ENCODE results near the gene CDK6.
"Not testable (repeated sequence)": the region's sequence is repeated elsewhere in the genome, so short reads cannot be mapped to it uniquely, and the experiment has no call there.

Gene CDK6

DNA sequence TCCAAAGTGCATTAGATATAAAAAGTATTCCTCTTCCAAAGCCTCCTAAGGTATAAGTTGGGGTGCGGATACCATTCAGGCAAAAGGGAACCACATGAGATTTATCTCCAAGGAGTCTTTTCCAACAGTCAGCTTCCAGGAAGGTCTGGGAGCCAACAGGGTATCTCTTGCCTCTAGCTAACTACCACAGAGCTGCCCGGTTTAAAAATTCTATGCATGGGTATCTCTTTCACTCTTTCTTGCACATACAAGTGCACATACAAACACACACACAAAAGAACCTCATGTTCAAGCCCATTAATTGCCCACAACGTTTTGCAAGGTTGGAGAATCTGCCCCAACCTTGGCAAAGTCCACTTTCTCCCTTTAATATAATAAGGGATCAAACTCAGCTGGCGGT, 80.7 kb downstream of the CDK6 start:
- DNase-seq: no peak

DNA sequence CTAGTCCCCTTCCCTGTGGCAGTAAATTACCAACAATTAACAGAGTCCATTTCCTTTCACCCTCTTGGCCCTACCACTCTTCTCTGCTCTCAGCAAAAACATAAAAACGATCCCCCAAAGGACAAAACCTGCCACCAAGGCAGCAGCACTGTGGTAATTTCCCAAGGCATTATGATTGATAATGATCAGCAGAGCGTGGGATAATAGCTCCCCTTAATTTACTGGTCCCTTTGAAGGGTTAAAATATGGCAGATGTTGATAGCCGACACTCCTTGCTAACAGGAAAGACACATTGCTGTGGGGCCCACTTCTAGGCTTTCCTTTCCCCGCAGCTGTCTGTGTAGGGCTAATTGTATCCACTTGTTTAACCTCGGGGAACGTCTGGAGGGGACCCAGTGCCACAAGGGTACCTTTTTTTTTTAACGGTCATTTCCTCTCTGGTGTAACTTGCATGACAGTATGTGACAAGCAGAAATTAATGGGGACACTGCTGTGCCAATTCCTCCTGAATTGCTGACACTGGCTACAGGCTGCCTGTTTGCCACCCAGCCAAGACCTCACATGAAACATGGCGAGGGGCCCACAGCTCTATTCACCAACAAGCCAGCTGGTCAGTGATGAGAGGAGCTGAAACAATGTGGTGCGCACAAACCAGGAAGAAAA, 81.3 kb downstream of the CDK6 start:
- DNase-seq: peak; percentile 86

DNA sequence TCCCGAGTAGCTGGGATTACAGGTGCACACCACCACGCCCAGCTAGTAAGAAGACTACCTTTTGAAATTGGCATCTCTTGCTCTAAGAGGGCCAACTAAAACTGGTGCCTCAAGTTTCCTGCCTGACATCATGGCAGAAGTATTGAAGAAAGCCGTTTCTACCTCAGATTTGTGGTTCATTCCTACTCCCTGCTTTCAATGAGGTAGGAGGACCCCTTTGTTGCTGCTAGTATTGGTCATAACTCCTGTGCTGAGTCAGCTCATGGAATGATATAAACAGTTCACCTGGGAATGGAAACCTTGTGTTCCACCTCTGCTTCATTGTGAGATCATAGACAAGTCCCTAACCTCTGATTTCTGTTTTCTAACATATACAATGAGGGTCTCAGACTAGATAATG, 82.8 kb downstream of the CDK6 start:
- DNase-seq: no peak

DNA sequence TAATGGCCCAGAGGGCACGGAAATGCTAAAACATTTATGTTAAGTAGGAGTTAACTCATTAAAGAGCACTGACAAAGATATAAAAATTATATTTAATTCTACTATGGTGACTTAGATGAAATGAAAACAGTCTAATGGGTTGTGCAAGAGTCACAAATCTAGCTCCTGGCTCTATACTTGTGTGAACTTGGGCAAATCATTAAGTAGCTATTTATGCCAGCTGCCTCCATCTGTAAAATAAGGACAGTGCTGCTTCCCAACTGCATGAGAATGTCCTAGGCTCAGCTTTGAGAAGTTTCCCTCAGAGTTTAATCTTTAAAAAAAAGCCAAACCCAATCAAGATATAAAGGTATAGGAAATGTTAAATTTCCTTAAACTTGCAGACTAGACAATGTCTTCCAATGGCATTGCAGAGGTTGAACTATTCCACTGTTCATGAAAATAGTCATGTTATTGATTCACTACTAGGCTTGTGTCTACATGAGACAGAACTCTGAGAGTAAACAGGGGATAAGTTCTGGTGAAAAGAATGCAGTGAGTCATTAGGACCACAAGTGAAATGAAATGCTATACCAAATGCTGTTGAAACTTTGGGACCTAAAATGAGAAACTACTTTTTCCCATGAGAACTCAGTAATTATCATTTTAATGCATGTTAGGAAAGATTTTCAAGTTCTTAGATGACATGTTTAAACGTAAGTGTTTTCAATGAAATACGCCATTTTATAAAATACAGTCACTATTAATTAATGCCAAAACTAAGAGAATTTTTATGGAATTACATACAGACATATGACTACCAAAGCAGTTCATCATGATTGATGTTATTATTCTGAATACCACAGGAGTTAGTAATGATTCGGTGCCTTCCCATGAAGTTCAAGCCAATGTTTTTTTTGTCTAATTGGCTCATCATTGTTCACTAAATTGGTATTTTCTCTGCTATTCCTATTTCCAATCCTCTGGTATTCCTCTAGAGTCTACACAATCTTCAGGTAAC, 84.2 kb downstream of the CDK6 start:
- DNase-seq: no peak

DNA sequence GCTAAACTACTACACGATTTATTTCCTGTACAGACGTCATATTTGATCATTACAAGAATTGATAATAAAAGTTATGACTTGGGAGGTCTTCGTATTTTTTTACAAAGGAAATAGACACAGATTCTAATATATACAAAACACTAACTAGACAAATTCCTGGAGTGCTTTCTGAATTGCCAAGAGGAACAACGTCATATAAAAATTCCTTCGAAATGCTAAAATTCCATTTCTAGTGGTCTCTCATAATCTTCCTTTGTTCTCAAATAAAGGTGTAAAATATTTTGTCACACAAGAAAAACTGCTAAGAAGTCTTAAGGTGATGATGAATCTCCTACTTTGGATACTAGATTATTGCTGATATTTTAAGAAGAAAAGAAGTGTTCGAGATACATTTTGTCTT, 85.4 kb downstream of the CDK6 start:
- no peak for DNase-seq

DNA sequence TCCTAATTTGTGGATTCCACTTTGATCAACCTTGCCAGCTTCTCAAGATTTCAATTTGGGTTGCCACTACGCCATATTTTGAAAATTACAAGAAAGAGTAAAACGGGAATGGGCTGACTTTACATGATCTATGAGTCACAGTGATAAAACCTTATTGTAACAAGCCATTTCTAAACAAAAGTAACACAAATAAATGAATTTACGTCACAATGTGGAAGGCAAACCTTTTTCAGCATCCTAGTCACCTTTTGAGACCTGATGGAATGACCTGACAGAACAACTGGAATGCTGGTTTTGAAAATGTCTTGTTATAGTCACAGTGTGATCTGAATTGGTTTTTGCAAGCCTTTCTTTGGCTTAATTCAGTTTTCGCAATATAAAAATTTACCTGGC, 85.9 kb downstream of the CDK6 start:
- no peak for DNase-seq

DNA sequence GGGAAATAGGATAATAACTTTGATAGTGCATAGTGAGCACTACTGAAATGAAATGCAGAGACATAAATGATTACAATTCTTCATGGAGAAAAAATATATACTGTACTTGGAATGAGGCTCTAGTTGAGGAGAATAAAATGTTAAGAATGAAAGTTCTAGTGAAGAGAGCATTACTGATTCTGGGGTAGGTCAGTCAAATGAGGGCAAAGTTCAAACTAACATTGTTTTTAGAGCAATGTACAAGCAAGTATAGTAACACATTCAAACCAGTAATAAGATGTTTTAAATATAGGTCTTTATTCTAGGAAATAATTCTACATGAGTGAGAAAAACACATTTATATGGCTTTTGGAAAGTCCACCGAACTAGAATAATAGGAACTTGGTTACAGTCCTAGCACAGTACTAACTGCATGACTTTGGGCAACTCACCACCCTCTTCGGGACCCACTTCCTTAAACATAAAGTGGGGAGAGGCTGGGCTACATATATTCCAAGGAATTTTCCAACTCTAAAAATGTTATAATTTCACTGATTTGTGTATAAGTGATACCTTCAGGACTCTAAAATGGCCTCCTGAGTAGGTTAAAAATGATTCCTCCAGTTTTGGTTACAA, 86.4 kb downstream of the CDK6 start:
- DNase-seq: no peak

DNA sequence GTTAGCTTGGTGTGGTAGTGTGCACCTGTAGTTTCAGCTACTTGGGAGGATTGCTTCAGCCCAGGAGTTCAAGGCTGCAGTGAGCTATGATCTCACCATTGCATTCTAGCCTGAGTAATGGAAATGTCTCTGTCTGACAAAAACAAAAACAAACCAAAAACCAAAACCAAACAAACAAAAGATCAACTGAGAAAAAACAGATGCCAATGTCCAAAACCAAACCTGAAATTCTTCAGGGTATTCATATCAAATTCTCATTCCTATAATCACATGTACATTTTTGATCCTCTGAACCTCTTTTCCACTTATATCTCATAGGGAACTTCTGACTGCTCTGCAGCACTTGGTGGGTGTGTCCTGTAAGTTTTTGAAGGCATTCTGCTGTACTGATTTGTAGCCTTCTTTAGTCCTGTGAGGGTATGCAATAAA, 87.0 kb downstream of the CDK6 start:
- DNase-seq: no peak

DNA sequence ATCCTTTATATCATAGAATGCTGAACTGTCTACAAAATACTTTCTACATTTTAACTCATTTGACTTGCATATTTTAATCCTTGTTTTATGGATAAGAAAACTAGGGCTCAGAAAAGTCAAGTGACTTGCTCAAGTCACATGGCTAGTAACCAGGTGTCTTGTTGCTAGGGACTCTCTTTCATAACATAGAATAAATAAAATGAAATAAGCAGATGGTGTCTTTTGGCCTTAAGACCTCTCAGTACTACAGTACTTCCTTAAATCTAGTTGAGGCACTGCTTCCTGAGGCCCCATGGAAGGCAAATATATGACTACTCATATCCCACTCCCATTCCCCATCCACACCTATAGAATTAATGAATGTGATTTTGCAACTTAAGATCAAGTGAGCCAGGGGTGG, 87.9 kb downstream of the CDK6 start:
- no peak for DNase-seq

DNA sequence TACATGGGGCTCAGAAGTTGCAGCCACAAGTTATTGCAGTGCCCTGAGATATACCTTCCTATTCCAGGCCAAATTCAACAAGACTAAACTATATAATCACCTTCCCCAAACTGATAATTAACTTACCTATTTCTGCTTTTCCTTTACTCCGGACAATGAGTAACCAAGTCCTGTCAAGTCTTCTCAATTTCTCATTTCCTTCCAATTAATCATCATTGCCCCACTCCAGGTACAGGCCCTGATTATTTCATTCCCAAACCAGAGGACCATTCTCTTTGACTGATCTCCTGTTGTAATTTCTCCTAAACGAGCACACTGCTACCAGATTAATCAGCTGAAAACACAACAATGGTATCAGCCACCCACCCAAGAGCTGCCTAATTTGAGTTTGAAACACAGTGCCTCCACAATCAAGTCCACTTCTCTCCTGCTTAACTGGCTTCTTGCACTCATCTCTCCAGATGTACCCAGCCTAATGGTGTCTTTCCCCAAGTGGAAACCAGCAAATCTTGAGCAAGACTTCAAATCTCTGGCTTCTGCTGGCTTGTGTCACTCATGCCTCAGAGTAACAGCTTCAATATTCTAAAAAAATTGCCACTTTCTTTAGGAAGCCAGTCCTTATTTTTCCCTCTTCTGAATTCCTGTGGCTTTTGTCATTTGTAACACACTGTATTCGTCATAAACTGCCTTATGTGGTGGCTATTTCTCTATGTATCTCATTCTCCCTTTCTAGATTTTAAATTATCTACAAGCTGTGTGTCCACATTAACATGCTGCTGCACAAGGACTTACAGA, 89.1 kb downstream of the CDK6 start:
- no peak for DNase-seq

DNA sequence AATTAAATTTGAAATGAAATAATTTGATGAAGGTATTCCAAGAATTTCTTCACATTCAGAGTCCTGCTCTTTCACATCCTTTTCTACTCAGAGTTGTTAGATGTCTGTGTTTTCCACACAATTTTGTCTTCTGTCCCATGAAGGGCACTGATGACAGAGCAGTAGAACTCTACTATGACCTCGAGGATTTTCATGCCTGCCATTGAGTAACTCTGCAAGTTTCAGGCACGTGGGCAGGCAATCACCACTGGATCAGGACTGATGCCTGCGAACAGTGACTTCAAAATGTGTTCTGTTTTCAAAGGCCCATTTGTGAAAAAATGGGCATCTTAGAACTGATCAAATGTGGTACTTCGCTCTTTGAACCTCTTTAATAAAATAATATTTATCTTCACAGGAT, 91.1 kb downstream of the CDK6 start:
- DNase-seq: no peak

DNA sequence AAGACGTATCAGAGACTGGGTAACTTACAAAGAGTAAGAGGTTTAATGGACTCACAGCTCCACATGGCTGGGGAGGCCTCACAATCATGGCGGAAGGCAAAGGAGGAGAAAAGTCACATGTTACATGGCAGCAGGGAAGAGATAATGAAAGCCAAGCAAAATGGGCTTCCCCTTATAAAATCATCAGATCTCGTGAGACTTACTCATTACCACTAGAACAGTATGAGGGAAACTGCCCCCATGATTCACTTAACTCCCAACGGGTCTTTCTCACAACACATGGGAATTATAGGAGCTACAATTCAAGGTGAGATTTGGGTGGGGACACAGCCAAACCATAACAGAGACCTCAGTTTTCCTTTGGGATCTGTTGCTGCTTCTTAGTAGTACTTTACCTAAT, 92.2 kb downstream of the CDK6 start:
- DNase-seq: not testable (repeated sequence)

DNA sequence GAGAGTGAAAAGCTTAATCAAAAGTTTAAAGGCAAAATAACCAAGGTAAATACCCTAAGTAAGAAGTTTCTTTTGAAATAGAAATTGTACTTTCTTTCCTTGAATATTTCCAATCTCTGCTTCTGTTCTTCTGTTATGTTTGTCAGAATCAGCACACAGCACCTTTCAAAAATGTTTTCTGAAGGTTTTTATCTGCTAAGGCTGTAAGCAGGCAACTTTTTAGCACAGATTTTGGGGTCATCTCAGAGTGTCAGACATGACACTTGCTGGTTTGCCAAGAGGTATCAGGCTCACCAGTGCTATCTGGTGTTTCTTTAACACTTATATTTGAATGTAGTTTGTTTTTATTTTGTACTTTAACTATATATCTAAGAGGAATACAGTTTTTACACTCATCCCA, 94.2 kb downstream of the CDK6 start:
- peak; percentile 49 for DNase-seq

DNA sequence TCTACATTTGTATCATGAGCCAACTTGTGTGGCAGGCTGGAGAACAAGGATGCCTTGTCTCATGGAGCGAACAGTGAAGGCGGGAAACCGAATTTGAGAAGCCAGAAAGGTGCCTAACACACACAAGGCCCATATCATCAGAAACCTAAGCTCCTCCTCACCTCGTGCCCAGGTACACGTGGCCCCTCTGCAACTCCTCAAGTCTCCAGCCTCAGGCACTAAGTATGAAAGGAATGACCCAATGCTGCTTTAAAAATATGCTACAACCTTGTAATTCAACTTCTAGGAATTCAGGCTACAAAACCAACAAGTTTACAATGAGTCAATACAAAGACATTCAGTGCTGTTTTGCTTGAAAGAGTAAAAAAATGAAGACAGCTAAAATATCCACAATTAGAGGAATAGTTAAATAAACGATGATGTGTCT, 95.7 kb downstream of the CDK6 start:
- no peak for DNase-seq

DNA sequence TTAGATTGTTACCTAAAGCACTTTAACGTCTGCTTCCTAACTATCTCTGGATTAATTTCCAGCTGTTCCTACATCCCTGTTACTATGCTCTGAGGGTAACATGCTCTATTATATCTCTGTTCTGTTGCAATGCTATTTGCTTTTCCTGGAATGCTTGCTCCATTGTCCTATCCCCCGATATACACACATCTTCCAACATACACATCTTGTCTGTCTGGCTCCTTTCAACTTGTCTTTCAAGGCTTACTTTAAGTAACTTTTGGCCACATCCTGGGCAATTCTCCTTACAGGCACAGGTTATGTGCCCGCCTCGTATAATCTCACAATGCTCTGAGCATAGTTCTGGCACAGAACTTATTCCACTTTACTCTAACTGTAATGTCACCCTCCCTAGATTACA, 96.2 kb downstream of the CDK6 start:
- no peak for DNase-seq

DNA sequence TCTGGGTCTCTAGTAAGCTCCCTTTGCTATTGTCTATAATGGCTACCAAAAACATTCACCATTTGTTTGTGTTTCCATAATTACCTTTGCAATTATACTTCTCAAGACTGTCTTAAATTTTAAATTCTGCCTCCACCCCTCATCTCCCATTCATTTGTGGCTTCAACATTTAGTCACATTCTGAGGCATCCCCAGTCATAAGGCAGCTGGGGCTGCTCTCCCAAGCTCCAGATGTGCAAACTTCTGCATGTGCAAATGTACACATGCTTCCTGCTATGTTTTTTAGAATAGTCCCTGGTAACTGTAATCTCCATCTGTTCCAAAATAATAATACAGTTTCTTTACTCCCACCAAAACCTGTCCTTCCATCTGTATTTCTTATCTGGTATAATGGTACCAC, 97.3 kb downstream of the CDK6 start:
- no peak for DNase-seq

DNA sequence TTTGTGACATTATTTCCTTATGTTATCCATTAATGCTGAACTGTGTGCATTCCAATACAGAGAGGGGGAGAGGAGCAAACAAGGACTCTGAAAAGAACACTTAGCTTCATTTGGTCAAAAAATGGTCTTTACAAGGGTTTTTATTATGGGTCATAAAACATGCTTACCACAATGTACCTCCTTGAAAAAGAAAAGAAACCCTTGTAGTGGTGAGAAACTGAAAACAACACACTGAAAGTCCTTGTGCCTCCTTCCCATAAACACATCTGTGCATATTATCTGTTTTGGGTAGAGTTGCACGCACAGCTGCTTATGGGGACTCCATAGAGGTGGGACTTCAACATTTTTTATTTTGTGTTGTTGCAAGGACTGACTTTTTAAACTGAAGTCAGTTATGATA, 98.7 kb downstream of the CDK6 start:
- no peak for DNase-seq

DNA sequence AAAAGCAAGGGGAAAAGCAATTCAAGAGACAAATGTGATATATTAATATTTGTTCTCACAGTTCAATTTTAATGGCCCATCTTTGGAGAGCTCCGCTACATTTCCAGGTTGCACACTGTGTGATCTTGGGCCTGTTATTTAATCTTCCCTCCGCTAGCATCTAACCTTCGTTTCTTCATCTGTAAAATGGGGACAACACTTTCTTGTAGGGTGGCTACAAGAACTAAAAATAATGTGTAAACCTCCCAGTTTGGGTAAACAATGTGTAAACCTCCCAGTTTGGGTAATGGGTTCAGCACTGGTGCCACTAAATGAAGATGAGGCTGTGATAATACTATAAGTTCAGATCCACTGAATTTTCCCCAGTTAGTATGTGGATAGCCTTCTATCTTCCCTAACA, 99.5 kb downstream of the CDK6 start:
- DNase-seq: no peak

DNA sequence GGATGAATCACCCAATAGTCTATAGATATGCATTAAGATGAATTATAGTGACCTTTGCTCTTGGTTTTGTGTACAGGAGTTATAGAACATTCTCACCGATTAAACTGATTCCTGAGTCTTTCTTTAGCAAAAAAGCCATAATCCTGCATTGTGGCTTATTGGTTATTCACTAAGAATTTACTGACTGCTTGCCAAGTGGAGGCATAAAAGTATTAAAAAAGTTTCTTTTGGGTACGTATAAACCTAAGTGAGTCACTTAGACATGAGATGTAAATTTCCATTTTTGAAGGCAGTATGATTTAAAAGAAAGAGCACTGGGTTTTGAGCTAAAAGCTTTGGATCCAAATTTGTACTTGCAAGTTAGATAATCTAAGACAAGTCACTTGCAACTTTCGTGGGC, 100.7 kb downstream of the CDK6 start:
- DNase-seq: no peak

DNA sequence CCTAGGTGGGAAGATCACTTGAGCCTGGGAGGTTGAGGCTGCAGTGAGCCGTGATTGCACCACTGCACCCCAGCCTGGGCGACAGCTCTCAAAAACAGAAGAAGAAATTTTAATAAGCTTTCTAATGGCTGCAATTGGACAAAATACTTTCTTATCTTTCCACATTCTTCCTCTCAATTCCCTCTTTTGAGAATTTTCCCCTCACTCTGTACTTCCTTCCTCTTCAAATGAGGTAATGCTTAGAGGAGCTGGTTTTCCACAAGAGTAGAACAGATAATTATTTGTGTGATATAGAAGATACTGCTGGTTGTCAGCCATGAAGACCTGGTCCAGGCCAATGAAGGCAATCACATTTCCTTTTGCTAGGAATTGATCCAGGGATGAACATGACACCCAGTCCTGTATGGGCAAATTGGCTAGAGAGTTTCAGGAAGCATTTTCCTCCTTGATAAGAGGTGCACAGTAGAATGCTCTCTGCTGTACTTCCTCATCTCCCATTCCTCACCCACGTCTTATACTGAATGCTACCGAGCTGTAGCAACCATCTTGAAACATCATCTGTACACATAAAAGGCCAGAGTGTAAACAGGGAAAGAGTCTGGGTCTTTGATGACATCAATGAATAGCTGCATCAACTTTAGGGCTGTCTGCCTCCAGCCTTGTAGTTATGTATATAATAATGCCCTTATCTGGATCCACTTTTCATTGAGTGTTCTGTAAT, 103.9 kb downstream of the CDK6 start:
- no peak for DNase-seq

DNA sequence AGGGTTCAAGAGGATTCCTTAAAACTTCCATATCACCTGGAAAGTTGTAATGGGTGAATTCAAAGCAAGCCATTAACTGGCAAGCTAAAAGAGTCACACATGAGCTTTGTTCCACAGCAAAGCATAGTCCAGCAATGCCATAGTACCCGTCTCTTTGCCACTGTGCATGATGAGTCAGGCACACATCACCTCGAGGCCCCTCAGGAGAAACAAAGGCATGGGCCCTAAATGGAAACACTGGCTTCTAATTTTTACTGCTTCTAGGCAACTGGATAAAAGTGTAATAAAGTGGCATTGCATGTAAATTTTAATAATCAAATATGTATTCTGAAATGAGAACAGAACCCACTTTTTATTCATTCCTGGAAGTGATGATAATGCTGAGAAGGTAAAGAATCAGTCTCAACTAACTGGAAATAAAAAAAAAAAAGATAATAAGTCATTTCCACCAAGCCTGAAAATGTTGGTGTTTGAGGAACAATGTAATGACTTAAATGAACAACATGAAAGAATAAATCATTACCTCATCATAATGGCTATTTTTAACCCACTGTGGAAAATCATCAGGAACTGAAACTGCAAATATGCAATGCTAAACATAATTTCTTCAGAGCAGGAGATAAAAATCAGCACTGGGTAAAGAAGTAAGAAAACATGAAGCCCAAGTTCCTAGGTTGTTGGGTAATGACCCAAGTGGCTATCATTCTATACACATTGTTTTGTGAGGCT, 104.9 kb downstream of the CDK6 start:
- peak; percentile 52 for DNase-seq

DNA sequence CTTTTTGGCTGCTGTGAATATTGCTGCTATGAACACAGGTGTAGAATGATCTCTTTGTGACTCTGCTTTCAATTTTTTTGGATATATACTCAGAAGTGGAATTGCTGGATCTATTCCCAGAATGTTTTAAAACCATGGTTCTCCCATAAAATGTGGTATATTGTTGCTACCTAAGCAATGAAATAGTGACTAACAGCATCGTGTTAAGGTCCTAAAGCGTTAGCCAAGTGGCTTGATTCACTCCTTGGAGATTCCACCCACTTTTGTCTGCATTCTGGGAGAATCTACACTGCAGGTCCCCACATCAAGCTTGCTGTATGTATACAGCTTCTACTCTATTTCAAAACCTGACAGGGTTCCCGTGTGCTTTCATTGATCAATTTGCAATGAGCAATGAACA, 105.6 kb downstream of the CDK6 start:
- no peak for DNase-seq
